Superior temporal gyrus (tissue), 1 donor: Measurements from ENCODE around the gene ITGAL.

Experiments used
- DNase-seq: peaks from one replicate; pipeline ENCODE4 v3.0.0-alpha.2; 2016; ENCODE audit errors: extremely low spot score

ITGAL gene

DNA sequence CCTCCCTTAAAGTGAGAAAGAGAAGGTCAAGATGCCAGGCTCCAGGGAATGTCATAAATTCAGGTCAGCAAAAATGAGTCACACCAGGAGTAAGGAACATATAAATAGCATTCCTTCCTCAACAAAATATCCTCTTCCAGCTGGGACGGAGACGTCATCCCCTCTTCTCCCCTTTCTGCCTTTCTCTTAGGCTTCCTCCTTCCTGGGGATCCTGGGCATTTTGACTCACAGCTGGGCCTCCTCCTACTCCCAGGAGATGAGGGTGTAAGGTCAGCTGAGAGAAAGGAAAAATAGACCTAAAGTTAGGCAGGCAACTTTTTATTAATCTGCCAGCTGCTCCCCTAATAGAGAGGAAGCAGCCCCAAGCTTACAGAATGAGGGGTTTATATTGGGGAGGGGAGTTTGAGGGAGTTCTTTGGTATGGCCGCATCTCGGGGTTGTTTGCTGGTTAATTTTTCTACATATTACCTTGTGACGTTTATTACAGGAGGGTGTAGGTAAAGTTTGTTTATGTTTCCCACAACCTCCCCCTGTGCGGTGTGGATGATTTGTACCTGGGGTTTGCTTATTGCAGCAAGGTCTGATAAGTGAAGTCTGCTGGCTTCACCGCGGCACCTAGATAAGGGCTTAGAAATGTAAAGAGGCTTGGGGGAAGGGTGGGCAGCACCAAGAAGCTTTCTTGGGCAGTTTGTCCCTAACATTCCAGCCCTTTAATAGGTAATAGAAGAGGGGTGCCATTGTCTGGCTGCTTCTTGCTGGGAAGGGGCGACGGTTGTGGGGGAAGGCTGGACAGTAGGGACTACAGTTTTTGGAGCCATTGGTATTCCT, 69.2 kb downstream of the ITGAL start:
- DNase-seq, result no peak

DNA sequence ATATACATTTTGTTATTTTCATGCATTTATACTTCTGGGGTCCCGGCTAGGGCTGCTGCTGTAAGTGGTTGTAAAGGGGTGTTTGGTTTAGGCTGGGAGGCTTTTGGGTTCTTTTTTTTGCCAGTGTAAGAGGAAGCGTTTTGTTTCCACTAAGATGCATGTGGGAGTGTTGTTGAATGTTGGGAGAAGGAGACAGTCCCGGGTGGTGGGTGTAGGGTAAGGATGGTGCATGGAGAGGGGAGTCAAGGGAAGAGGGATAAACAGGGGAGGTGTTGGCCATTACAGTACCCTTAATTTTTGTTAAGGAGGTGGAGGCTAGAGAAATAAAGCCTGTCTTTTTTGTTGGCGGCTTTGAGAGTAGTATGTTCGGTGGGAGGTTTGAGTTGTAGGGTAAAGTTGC, 70.5 kb downstream of the ITGAL start:
- no peak for DNase-seq

DNA sequence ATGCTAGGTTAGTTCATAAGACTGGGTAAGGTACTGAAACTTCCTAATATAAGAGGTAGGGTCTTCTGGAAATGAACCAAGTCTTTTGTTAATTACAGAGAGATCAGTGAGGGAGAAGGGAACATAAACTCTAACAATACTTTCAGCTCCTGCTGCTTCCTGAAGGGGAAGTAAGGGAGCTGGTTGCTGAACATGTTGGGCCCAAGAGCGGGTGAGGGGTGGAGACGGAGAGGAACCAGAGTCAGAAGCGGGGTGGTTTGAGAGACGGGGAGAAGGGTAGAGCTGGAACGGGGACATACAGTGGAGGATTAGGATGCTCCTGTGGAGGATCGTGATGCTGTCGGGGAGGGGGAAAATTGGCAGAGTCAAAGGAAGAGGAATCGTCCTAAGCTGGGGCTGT, 73.6 kb downstream of the ITGAL start:
- no peak for DNase-seq

DNA sequence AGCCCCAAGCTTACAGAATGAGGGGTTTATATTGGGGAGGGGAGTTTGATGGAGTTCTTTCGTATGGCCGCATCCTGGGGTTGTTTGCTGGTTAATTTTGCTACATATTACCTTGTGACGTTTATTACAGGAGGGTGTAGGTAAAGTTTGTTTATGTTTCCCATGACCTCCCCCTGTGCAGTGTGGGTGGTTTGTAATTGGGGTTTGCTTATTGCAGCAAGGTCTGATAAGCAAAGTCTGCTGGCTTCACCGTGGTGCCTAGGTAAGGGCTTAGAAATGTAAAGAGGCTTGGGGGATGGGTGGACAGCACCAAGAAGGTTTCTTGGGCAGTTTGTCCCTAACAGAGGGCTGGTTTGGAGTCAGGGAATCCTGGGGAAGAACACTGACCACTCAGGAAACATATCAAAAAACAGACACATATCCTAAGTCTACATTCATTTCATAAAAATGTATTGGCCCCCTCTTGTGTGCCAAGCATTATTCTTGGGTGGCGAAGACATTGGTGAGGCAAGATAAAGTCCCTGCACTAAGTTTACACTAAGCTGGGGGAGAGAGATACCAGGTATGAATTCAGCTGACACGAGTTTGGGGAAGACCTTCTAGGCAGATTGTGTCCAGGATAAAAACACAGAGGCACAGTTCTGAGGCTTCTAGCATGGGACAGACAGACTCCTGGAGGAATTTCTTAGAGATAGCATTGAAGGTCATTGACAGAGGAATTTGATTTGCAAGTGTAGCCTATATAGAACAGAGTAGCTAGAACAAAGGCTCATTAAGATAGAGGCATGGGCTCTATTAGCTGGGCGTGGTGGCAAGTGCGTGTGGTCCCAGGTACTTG, 76.1 kb downstream of the ITGAL start:
- DNase-seq, result no peak

DNA sequence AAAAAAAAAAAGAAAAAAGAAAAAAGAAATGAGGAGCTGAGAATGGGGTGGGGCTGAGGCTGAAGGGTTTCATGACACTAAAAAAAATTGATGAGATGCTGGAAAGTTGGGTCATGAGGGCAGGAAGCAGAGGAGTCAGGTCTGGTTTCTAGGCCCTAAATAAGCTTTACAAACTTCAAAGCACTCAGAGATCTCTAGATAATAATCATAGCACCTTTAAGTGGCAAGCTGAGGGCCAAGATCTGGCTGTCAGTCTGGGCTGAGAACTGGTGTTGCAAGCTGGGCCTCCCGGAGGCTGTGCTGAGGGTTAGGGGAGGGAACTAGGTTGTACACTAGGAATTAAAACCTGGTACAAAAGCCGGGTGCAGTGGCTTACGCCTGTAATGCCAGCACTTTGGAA, 79.2 kb downstream of the ITGAL start:
- DNase-seq, result no peak

DNA sequence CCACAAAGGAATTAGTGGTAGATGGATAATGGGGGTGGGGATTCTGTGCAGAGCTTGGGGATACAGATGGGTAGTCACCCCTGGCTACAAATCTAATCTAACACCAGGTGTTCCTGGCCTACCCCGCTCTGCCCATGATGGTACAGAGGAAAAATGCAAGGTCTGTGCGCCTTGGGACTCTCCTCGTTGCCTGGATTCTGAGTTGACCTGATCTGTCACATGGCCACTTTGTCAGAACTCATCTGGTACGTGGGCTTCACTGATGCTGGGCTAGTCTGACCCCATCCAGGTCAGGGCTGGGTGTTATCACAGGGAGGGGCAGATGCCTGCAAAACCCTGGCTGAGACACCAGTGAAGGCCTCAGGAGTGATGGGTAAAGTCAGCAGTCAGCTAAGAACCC, 80.4 kb downstream of the ITGAL start:
- no peak for DNase-seq

DNA sequence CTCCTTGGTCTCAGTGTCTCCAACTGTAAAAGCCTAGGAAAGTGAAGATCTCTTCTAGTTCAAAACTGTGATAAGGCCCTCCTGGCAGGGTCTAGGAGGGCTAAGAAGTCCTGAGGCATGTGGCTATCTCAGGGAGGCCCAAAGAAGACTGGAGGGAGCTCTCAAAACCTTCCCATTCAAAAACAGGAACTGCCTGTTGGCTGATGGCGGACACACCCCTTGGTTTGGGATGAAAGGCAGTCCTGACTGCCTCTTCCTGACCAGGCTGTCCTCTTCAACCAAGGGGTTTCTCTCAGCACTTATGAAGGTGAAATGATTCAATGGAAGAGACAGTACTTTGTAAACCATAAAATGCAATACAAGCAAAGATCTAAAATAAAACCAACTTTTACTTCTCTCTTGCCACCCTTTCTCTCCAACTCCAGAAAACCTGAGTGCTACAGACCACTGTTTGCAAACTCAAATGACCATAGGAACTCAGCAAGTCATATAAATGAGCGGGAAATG, 80.9 kb downstream of the ITGAL start:
- DNase-seq, result no peak

DNA sequence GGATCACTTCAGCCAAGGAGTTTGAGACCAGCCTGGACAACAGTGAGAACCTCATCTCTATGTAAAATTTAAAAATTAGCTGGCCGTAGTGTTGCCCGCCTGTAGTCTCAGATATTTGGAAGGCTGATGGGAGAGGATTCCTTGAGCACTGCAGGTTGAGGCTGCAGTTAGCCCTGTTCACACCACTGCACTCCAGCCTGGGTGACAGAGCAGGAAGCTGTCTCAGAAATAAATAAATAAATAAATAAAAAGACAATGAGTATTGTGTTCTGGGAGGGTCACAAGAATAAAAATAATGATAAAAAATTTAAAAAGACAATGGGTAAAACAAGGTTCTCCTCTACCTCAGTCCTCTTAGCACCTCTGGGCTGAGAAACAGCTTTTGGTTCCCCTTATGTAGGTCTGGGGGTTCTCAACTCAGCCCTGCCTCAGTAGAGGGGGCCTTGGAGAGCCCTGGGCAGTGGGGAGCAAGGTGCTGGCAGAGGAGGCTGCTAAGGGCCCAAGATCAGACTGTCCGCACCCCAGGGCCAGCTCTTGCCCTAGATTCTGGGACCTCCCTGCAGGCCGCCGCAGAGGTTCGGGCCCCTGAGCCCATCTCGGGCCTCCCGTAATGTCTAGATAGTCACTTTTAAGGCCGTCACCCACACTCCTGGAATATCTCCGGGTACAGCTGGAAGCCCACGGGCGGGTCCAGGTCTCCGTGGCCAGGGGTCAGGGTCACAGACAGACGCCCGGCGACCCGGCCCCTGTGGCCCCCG, 82.2 kb downstream of the ITGAL start:
- no peak for DNase-seq

DNA sequence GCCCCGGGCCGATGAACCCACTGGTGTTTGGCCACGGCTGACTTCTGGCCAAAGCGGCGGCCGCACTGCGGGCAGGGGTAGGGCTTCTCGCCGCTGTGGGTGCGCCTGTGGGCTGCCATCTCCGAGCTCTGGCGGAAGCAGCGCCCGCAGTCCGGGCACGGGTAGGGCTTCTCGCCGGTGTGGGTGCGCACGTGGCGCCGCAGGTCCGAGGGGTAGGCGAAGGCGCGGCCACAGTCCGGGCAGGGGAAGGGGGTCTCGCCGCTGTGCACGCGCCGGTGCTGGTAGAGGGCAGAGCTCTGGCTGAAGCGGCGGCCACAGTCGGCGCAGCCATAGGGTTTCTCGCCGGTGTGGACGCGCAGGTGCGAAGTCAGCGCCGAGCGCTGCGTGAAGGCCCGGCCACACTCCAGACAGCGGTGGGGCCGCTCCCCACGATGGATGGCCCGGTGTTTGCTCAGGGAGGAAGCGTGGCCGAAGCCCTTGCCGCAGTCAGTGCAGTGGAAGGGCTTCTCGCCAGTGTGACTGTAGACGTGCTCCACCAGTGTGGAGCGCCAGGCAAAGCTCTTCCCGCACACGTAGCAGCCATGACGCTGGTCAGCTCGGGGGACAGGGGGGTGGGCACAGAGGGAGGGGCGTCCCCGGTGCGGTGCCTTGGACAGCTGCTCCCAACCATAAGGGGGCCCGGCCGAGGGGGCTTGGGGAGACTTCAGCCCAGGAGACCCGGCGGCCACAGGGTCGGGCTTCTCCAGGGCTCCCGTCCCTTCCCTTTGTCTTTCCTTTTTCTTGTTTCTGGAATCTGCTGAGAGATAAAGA, 83.0 kb downstream of the ITGAL start:
- no peak for DNase-seq

DNA sequence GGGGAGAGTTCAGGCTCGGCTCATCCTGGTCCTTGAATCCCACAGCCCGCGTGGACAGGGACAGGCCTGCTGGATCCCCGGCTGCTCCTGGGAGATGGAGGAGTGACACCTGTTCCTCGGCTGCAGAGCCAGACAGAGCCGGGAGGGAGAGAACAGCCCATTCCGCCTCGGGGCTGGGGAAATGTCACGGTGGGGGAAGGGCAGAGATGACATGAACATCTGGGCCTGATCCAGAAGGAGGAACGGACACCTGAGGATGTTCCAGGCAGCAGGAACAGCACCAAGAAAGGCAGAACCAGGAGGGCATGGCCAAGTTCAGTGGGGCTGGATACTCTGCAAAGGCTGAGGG, 83.6 kb downstream of the ITGAL start:
- no peak for DNase-seq

DNA sequence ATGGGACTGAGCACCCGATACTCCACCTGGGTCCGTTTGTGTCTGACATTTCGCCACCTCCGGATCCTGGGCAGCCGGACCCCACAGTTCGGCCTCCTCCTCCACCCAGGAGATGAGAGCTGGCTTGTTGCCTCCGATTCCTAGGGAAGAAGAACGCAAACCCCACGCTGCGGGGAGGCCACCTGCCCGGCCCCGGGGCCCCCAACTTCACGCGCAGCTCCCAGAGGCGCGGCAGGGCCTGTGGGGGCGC, 85.1 kb downstream of the ITGAL start:
- DNase-seq, result no peak

DNA sequence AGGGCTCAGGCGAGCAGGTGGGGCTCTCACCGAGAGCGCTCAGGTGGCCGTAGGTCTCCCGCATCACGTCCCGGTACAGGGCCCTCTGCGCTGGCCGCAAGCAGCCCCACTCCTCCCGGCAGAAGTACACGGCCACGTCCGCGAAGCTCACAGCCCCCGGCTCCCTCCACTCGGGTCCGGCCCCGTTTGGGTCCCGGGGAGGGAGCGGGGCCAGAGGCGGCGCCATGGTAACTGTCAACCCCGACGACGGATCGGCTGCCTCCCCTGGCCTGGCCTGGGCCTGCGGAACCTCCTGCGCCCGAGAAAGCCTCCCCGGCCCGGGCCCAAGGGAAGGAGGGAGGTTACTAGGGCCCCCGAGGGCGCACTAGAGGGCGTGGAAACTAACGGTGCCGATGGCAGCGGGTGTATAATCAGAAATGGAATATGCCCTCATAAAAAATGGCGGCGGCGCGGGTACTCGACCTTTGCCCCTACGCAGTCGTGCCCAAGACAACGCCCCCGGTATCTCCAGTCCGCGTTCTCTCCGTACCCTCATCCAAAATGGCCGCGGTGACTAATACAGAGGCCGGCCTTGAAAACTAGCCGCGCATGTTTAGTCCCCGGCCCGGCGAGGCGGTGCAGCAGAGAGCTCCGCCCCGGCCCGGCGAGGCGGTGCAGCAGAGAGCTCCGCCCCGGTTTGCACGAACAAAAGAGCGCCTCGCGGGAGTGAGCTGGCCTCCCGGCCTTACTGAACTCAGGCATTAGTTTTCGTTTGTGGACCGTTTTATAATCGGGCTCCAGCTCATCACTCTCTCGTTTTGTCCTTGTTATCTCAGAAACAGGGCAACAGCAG, 85.6 kb downstream of the ITGAL start, which contains the start of gene ZNF764:
Gene ZNF764 (minus strand): TSS at position 418 of the 832 bp plus-strand sequence. CDS start 192 bp downstream, at position 226.
- peak; percentile 99 for DNase-seq

DNA sequence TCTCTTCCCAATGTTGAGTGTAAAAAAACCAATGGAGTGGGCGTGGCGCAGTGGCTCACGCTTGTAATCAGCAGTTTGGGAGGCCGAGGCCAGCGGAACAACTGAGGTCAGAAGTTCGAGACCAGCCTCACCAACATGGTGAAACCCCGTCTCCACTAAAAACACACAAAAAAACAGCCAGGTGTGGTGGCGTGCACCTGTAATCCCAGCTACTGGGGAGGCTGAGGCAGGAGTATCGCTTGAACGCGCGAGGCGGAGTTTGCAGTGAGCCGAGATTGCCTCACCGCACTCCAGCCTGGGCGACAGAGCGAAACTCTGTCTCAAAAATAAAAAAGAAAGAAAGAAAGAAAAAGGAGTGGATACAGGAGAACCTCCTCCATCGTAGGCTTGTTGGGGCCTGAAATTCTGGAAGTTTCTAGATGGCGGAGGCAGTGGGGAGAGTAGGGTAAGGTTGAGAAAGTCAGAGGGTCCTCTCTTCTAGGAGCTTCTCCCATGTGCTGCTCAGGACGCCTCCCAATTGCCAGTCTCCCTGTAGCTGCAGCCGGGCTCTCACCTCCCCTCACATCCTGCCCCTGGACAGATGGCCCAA, 86.3 kb downstream of the ITGAL start:
- no peak for DNase-seq

DNA sequence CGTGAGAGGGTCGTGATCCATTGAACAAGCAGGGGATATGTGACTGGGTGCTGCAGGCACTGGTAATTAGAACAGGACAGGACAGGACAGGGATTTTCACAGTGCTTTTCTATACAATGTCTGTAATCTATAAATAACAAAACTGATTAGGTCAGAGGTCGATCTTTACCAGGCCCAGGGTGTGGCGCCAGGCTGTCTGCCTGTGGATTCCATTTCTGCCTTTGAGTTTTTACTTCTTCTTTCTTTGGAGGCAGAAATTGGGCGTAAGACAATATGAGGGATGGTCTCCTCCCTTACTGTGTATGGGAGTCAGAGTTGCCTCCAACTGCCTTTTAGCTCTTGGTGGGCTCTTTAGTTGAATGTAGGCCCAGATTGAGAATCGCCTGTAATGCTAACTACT, 87.1 kb downstream of the ITGAL start:
- DNase-seq, result no peak

DNA sequence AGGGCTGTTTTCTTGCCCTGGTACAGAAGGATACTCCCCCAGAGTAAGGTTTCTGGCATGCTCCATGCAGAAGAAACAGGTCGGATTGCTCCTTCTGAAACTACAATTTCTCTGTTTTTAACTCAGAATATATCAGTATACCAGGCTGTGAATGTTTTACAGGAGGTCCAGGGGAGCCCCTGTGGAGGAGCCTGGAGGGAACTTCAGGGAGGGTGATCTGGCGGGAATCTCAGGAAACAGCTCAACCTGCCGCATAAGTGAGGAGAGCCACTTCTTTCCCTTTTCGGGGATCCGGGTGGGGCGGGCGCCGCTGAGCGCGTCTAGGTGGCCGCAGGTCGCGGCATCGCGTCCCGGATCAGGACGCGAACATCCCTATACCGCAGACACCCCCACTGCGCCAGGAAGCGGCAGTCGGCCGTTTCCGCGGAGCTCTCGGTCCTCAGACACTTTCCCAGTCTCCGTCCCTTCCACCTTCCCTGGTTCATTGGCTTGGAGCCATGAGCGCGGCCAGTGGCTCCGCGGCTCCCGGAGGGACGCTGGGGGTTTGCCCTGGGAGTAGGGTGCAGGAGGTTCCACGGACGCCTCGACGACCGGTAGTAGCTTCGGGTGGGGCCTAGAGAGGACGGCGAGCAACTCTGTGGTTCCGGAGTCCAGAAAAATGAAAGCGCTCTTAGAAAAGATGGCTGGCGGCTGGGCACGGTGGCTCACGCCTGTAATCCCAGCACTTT, 88.7 kb downstream of the ITGAL start:
- DNase-seq, result no peak

DNA sequence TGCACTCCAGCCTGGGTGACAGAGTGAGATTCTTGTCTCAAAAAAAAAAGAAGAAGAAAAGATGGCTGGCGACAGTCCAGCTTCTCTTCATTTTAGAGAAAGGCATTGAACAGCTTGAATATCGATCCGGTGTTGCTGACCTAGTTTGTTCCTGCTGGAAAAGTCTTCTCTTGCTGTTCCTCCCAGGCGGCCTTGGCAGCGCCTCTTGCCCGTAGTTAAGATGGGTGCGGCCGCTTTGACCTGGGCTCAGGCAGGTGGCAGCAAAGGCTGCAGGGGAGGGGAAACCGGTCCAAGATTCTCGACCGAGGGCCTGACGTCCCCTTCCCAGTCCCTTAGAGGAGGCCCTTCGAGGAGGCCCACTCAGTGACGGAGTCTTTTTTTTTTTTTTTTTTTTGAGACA, 89.5 kb downstream of the ITGAL start:
- DNase-seq, result no peak

DNA sequence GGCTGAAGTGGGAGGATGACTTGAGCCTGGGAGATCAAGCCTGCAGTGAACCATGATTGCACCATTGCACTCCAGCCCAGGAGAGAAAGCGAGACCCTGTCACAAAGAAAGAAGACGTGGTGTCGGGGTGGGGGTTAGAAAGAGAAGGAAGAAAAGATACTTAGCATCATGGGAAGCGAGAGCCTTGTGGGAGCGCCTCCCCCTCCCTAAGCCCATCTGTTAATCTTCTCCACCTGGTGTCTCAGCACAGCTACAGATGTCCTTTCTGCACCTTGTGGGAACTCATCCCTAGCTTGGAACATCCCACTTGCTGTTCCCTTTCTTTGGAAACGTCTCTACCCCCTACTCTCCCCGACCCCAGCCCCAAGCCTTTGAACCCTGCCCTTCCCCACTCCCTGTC, 93.0 kb downstream of the ITGAL start:
- no peak for DNase-seq

DNA sequence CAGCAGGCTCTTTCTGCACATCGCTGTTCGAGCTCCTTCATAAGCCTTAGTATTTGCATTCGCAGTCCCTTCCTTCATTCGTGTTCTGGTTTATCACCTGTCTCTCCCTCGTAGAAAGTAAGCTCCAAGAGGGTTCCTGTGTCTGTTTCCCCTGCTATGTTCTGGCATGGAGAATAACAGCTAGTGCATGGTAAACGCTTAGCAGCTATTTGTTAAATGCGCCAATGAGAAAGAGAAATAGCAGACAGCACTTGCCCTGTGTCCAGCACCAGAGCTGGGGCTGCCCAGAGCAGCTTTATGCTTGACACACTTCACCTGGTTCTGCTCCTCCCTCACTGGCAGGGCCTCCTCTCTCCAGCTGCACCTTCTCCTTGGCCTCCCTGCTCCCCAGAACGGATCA, 93.4 kb downstream of the ITGAL start:
- DNase-seq, result no peak

DNA sequence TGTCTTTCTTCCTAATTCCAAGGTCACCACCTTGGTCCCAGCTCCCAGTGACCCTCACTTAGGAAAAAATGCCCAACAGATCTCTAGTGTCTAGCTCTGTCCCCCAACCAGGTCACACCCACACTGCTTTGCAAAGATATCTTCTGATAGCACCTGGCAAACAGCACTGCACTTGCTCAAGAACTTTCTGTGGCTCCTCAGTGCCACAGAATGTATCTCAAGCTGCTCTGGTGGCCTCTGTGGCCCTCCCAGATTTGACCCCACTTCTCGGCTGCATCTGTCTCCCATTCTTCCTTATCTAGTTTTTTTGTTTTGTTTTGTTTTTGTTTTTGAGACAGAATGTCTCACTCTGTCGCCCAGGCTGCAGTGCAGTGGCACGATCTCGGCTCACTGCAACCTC, 94.0 kb downstream of the ITGAL start:
- DNase-seq, result no peak
